ENCODE measurements around the gene LRMDA.

Gene LRMDA

DNA sequence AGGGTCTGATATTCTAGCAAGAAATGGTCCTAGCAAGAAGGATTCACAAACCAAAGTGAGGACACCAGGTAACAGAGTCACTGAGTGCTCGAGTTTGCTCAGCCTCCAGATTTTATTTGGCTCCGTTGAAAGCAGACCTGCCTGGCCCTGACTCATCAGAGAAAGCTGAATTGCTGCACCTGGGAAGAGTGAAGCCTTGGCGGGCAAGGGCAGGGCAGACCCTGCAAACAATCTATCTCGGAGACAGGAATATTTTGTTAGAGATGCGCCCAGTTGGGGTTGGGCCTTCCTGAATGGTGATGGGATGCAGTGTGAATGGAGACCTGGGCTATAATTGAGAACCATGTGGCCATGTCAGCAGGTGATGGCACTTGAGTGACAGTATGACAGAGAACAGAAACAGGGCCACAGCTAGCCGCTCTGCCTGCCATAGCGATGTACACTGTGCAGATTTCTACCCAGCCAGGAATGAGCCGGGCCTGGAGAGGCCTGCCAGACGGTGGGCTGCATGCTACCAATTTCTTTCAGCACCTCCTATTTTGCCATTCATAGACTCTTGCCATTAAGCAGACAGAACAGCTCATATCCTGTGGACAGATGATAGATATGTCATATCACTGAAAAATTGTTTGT lies 744.2 kb downstream of the LRMDA start:
- no peak overlapping the region for H3K4me3 ChIP-seq (ENCODE audit: low read depth, low read length)
- DNase-seq (ENCODE audit: low read depth), result no peak
- TF ChIP-seq, protein P1, sequence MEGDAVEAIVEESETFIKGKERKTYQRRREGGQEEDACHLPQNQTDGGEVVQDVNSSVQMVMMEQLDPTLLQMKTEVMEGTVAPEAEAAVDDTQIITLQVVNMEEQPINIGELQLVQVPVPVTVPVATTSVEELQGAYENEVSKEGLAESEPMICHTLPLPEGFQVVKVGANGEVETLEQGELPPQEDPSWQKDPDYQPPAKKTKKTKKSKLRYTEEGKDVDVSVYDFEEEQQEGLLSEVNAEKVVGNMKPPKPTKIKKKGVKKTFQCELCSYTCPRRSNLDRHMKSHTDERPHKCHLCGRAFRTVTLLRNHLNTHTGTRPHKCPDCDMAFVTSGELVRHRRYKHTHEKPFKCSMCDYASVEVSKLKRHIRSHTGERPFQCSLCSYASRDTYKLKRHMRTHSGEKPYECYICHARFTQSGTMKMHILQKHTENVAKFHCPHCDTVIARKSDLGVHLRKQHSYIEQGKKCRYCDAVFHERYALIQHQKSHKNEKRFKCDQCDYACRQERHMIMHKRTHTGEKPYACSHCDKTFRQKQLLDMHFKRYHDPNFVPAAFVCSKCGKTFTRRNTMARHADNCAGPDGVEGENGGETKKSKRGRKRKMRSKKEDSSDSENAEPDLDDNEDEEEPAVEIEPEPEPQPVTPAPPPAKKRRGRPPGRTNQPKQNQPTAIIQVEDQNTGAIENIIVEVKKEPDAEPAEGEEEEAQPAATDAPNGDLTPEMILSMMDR (IDR thresholded peaks at IDR 0.05; ENCODE audit: low read depth, low read length, missing control alignments), result no peak

DNA sequence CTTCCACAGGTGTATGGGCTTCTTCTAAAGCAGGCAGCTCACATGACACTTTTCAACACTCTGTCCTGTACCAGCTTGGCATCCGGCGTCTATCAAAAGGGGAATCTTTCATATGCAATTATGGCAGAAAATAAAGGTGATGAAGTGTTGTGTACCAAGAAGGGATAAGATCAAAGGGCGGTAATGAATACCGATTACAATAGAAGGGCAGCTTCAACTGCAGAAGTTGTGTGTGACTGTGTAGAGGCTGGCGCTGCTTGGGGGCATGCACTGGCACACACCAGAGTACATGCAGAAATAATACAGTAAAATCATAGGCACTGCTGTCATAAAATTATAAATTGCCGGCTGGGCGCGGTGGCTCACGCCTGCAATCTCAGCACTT lies 744.7 kb downstream of the LRMDA start:
- H3K4me3 ChIP-seq (ENCODE audit: low read depth, low read length), result no peak overlapping the region
- no peak for DNase-seq (ENCODE audit: low read depth)
- TF ChIP-seq, protein P1 (IDR thresholded peaks at IDR 0.05; ENCODE audit: low read depth, low read length, missing control alignments), result no peak

DNA sequence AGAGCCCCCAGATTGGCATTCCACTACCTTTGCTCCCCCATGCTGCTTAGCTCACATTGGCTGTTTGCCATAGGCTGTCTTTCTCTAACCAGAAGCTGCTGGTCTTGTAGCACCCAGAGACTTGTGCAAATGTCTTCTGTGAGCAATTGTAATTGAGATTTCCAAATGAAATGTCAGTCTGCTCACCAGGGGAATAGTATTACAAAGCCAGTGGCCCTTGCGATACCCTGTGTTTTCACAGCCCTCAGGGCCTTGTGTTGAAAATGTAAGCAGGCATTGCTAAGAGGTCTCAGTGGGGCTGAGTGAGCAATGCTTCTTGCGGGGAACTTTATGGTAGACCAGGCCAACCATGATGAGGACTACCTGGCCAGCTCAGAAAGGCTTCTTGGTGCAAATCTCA lies 746.5 kb downstream of the LRMDA start:
- DNase-seq (ENCODE audit: low read depth), result no peak
- TF ChIP-seq, protein P1 (IDR thresholded peaks at IDR 0.05; ENCODE audit: low read depth, low read length, missing control alignments), result no peak
- H3K4me3 ChIP-seq (ENCODE audit: low read depth, low read length), result no peak overlapping the region

GRCh38 chr10:76178532-76179292 lies 747.3 kb downstream of the LRMDA start:
- no peak for DNase-seq (ENCODE audit: low read depth)
- H3K4me3 ChIP-seq (ENCODE audit: low read depth, low read length), result no peak overlapping the region
- TF ChIP-seq, protein P1 (IDR thresholded peaks at IDR 0.05; ENCODE audit: low read depth, low read length, missing control alignments), result no peak

- TF ChIP-seq, protein P1 (IDR thresholded peaks at IDR 0.05; ENCODE audit: low read depth, low read length, missing control alignments), result no peak
- H3K4me3 ChIP-seq (ENCODE audit: low read depth, low read length), result no peak overlapping the region
- no peak for DNase-seq (ENCODE audit: low read depth)
Observed at GRCh38 chr10:76179806-76180205, 748.4 kb downstream of the LRMDA start.

DNA sequence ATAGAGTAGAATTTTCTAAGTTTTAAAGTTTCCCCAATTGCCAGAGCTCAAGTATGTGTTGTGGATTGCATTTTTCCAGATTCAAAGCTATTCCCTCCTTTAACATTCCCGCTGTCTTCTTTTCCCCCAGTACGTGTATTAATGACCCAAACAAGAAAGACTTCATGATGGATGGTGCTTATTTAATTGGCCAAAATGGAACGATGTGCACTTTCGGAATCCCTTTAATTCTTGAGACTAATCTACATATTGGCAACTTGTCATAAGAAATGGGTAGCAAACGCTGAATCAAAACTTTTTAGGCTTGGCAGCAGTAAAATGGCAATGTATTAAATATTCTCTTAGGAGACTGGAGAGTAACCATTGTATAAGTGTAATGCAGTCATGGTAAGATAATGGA lies 753.2 kb downstream of the LRMDA start:
- DNase-seq (ENCODE audit: low read depth), result no peak
- TF ChIP-seq, protein P1 (IDR thresholded peaks at IDR 0.05; ENCODE audit: low read depth, low read length, missing control alignments), result no peak
- H3K4me3 ChIP-seq (ENCODE audit: low read depth, low read length), result no peak overlapping the region
